Frontal cortex (tissue), 4 donors: Measurements from ENCODE around the gene CD34. TPM values are rescaled to one million over a fixed set of nuclear protein-coding genes. Genes with fewer than 3 reads are reported as not detected.

ENCODE experiments used
- DNase-seq, 2 donors: peaks; one replicate each; pipeline ENCODE4 v3.0.0; 2012; ENCODE audit warnings: low spot score in 2 of 2
- FAIRE-seq: peaks from 2 replicates; lab custom pipeline; 2012; peaks lifted over from hg19 to GRCh38; lab: Jason Lieb, UNC
- total RNA-seq: library from RNA; depleted of rRNA; stranded (reverse); fragments of >200 nt; gene quantifications from one replicate; pipeline ENCODE4 v1.2.3, GENCODE V29; 2014
- donor health status: control.
- donor health status: control.
- donor health status: control.

The CD34 gene
- total RNA-seq, 1 donor from 2014 or later, result 0.82 TPM

DNA sequence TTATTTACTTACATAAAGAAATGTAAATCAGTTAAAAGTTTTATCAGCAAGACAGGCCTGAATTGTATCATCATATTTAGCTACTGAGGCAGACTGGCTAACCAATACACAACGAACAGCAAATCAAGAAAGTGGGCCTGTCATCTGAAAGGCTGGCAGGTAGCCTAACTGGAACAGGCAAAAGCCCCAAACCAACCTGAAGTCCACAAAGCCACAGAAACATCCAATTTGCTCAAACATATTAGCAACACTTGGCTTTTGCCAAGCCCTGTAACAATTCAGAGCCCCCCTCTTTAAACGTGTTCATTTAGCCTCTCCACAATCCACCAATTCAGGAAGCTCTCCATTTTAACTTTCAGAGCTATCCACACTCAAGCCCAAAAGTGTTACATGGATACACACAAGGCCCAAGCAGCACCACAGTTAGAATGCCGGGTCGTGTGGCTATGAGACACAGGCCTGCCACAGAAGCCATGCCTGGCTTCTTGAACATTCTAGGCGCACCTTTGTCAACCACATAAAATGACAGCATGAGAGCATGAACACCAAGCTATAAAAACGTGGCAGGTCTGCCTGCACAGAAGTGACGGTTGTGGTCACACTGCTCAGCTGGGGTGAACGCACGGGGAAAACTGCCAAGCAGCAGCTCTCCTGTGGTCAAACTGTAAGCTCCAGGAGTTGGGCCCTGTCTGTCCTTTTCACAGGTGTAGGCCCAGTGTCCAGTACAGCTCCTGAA, 49.3 kb downstream of the CD34 start:
- FAIRE-seq (no peak), DNase-seq (no peak)

DNA sequence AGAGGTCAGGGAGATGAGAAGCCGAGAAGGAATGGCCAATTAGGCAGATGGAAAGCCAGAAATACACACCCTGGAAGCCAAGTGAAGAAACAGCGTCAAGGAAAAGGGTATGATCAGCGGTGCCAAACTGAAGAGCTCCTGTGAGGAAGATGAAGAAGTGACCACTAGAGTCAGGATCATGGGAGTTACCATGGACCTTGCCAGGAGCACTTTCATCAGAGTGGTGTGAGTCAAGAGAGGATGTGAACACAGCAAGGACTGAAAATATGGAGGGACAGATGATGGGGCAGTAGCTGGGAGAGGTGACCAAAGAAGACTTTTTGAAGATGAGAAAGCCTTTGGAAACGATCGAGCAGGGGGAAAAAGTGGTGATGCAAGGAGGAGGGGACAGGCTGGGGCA, 50.4 kb downstream of the CD34 start:
- DNase-seq, result no peak
- no peak for FAIRE-seq

DNA sequence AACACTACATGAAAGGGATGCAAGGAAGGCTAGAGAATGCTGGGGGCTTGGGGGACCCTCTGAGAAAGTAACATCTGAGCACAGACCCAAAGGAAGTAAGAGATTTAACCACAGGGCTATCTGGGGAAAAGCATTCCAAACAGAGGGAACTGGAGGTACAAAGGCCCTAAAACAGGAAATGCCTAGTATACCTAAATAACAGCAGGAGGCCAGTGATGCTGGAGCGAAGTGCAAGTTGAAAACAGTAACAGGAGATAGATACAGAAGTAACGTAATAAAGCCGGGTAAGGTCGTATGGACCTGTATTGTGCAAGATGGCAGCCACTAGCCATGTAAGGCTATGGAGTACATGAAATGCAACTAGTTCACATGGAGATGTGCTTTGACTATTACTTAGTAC, 52.1 kb downstream of the CD34 start:
- FAIRE-seq, result no peak

DNA sequence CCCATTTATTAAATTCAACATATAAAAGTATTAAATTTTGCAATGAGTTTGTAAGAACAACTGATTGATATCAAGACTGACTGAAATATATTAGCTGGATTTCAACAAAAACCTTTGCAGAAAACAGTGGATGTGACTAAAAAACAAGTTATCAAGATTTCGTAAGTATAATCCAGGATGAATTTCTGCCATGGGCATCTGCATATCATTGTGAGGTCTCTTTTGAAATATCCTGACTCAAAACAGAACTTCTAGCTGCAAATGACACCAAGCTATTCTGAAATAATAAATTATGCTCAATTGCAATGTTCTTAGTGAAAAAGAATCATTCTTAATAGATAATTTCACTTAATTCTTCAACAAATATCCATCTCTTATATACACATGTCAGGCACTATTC, 52.6 kb downstream of the CD34 start:
- DNase-seq (no peak), FAIRE-seq (no peak)

More for the DNA sequence above, 52.1 kb downstream of the CD34 start:
- DNase-seq, result no peak

DNA sequence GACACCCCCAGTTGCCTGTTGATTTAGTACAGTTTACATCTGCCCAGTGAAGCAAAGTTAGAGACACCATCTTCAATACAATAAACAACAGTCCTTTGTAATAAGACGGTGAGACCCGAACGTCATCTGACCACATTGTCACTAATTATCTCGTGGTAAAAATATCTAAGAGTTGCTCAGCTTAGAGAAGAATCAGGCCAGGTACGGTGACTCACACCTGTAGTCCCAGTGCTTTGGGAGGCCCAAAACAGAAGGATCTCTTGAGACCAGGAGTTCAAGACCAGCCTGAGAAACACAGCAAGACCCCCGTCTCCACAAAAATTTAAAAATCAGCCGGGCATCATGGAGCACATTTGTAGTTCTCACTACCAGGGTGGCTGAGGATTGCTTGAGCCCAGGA, 53.5 kb downstream of the CD34 start:
- no peak for FAIRE-seq

DNA sequence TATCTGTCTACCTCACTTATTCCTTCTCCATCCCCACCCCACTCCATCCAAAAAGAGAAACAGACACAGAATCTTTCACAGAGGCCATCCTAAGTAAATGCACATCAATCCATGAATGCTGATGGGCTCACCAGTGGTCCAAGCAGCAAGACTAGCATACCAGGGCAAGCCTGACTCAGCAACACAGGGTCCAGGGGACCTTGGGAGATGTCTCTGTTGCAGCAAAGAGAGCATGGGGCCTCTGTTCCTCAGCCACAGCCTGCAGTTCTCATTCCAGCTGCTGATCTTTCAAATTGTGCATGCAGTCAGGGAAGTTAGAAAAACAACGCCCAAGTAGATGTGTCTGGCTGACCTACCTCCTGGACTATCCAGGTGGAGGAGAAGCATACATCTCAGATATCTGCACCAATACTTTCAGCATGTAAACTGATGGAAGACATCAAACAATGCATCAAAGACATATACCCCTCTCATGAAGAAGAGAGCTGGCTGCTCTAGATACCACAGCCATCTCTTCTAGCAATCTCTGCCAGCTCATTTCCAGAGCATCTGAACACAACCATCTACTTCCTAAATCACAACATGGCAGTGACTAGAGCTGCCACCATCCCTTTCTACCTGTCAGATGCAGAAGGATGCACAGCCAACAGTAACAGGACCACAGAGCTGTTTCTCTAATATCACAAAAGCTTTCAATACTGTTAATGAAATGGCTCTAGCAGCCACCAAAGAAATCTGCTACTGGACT, 54.5 kb downstream of the CD34 start:
- DNase-seq (no peak), FAIRE-seq (no peak)

More for the DNA sequence above, 53.5 kb downstream of the CD34 start:
- DNase-seq, result no peak

DNA sequence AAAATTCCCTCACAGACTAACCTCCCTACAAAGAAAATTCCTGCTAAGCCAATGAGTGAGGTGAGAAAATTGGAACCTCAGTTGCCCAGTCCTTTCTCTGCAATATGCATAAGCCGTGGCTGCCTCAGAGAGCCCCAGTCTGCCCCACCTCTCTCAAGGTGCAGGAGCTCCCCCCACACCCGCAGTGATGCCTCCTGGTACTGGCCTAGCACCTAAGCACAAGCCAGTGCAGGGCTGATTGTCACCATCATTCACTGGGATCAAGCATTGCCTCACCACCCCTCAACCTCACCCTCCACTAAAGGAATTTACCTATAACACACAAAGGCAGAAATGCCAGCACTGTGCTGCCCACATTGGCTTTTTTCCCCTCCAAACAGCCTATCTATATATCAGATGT, 56.9 kb downstream of the CD34 start:
- FAIRE-seq (no peak), DNase-seq (no peak)

DNA sequence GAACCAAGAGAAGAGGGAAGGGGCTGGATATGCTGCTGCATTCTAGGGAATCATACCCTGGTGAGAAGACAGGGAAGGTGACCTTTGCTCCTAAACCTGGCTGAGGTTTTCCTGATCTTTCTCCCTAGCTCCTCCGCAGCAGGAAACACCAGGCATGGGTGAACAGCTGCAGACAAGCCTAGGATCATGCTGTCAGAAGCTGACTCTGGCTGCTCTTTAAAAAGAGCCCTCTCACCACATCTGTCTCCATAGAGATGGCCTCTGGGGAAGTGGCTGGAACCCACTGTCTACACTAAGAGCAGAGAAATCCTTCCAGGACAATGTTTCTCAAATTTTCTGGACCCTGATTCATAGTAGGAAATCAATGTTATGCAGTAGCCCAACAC, 57.6 kb downstream of the CD34 start:
- no peak for FAIRE-seq
- no peak for DNase-seq

DNA sequence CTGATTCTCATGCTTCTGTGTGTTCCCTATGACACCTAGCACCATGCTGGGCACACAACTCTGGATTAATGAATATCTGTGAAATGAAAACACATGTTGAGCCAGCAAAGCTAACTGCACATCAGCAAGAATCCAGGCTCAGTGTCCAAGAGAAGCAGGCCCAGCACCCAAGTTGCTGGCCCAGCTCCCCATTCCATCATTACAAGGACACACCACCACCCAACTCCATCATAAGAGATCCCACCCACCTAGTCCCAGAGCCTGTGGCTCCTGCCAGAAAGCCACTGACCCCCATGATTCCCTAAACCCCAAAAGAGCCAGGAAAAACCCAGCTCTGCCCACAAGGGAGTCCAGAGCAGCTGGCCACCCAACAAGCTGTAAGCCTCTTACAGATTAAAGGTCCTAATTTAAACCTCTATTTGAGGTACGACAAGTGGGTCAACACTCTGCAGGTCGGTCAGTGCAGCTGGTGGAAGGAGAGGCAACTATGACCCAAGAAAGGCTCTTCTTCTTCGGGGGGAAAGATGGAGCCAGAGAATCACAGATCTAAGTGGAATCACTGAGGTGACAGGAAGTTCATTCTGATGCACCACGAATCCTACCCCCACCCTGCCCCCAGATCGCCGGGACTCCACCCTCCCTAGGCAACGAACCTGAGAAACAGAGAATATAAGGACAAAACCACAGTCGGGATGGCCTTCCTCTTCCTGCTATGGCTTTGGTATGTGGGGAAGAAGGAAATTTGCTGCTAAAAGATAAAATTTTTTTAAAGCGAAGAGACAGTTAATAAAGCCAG, 58.2 kb downstream of the CD34 start:
- DNase-seq, result no peak
- FAIRE-seq, result no peak

DNA sequence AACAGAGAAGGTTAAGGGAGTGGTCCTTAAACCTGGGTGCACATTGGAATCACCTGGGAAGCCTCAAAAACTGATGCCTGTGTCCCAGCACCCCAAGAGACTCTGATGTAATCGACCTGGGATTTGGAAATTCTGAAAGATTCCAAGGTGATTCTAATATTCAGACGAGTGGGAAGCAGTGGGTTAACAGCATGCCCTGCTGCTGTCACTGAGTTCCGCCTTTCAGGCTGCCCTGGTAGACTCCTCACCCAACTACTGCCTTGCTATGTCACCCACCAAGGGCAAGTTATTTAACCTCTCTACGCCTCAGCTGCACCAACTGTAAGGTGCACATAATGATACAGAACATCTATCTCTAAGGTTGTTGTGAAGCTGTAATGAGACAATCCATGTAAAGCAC, 59.2 kb downstream of the CD34 start:
- DNase-seq (no peak), FAIRE-seq (no peak)

DNA sequence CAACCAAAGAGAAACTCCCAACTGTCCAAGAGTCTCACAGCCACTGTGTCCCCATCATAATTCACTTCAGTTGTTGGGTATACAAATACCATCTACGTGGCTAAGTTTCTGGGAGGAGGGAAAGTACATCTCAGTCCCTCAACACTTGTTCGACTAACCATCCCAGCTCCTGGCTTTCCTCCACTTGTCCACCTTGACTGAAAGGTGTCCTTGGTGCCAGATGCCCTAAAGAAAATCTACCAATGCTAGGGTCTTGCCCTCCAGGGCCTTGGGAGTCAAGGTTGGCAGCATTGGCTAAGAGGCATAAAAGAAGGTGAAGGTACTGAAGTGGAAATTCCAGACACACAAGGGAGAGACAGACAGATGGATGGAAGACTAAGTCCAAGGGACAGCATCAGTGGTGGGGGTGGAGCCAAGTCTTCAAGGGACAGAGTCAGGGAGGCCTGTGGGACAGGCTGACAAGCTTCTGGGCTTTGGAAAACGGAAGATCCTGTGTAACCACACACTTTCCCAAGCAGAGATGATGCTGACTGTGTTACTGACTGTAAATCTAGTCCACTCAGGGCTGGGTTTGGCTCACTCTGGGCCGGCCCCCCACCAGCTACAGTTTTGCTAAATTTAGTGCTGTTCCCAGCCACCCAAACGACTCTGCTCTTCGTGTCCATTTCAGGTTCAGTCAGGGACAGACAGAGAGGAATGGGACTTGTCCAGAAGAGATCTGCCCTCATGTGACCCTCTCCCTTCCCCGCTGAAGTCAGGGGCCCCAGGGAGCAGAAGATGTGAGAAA, 60.1 kb downstream of the CD34 start:
- DNase-seq, result no peak
- no peak for FAIRE-seq

DNA sequence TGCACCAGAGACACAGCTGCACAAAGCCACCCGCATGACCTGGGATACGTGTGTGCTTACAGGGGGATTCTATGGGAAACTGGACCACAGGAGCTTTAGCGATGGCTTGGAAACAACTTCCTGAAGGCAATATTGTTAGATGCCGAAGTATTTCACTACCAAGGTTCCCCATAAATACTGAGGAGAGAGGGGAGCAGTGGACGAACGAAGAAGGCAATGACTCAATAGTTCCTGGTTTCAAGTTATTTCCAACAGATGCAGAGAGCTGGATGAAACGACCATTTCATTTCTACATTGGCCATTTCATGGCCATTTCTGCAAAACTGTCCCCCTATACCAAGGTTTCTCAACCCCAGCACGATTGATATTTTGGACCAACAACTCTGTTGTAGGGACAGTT, 61.3 kb downstream of the CD34 start:
- FAIRE-seq, result no peak
- no peak for DNase-seq

DNA sequence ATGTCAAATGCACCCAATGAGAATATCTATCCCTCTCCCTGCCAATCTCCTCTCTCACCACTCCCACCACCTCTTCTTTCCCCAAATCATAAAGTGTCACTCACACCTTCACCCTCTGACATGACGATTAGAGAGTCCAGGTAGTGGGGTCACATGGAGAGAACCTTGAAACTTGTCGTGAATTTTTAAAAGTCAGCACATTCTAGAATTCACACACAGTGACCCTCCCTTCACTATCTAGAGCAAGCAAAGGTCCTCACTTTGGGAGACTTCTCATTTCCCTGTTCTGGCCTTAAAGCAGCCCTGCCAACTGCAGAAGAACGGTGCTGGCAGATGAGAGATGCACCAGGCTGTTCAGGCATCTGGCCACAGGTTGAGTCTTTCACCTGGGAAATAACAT, 61.9 kb downstream of the CD34 start:
- DNase-seq (no peak), FAIRE-seq (no peak)

DNA sequence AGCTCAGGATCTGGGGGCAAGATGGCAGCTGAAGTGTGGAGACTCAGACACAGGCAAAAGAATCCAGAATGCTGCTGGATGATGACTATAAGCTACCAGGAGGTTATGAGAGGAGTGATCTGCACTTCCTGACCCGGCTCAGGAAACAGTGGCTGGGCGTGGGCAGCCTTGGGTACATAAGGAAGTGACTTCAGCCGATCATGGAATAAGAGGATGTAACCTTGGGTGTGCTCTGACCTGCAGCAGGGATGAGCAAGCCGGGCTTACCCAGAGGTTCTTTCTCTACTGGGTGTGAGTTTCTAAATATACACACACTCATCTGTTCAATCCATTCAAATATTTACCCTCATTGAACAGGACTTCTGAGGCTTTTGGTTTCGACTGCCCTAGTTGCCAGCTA, 62.7 kb downstream of the CD34 start:
- FAIRE-seq (no peak), DNase-seq (peak in 1 of 2 donors; percentile 27)

DNA sequence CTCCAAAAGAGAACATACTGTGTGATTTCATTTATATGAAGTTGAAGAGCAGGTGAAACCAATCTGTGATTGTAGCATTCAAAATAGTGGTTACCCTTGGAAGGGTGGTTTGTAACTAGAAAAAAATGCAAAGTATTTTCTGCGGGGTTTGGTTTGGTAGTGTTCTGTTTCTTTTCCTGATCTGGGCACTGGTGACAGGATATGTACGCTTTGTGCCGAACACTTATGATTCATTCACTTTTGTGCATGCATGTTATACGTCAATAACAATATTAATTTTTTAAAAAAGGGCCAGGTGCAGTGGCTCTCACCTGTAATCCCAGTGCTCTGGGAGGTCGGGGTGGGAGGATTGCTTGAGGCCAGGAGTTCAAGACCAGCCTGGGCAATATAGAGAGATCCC, 63.8 kb downstream of the CD34 start:
- no peak for FAIRE-seq
- no peak for DNase-seq

DNA sequence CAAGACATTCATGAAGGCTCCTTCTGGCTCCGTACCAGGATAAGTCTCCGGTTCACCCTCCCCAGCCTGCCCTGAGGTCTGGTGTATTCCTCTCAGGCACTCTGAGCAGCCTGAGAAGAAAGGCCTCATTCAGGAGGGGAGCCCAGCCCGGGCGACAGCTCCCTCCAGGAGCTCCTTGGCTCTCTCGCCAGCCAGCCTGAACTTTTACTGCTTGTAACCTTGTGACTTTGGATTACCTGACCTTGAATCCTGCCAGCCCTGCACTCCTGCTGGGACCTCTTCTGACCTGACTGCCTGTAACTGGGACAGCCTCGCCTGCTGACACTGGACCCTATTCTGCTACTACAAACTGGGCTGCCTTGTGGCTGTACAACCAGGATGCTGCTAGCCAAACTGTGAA, 65.8 kb downstream of the CD34 start:
- DNase-seq, result no peak

DNA sequence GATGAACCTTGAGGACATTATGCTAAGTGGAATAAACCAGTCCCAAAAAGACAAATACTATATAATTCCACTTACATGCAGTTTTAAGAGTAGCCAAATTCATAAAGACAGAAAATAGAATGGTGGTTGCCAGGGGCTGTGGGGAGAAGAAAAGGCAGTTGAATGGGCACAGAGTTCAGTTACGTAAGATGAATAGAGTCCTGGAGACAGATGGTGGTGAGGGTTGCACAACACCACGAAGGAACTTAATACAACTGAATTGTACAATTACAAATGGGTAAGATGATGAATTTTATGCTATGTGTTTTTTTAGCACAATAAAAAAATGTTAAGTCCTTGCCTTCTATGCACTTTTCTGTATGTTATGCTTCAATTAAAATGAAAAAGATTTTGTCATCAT, 66.6 kb downstream of the CD34 start:
- DNase-seq (no peak), FAIRE-seq (no peak)

More for the DNA sequence above, 65.8 kb downstream of the CD34 start:
- no peak for FAIRE-seq

DNA sequence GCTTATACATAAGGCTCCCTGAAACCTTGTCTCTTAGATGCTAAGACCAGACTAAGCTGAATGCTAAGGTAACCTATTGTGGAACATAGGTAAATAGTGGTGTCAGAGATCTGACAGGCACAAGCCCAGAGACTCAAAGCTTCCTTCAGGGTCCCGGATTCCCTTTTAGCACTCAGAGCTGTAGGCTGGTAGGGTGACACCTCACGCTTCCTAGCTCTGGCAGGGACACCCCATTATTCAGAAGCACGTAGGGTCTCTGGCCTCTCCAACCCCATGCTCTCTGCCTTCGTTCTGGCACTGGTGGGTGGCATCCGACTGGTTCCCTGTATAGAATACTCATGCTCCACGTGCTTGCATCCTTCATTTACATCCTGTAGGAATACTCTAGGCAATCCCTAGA, 68.4 kb downstream of the CD34 start:
- no peak for DNase-seq
- FAIRE-seq, result no peak

DNA sequence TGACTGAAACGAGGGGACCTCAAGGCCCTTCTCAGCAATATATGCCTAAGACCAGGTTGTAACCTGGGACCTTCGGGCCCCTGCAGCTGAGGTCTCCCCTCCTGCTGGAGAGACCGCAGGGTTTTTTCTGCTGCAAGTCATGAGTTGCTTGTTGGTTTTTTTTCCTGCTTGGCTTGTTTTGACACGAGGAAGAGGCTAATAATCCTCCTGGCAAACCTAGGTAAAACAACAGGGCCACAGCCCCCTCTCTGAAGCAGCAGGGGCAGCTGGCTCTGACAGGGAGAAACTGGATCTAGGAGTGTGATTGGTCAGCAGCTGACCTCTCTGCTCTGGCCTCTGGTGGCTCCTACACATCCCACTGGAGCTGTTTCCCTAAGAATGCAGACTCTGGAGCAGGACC, 69.0 kb downstream of the CD34 start:
- no peak for FAIRE-seq
- DNase-seq, result no peak

DNA sequence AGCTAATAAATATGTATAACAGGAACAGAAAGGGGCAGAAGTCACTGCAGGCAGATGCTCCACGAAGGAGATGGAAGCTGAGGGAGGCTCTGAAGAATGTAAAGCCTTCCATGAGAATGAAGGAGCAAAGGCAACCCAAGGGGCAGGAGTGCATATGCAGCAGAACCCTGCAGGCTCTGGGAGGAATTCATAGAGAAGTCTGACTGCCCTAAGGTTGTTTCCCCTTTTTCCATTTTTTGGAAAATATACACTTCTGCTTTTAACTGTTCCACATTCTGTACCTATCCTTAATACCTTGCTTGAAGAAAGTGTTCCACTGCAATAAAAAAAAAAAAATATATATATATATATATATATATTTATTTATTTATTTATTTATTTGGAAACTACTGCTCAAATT, 69.6 kb downstream of the CD34 start:
- DNase-seq, result no peak
- no peak for FAIRE-seq
